ENCODE measurements around the gene KCND1. TPM values are rescaled to one million over a fixed set of nuclear protein-coding genes. Genes with fewer than 3 reads are reported as not detected.

Gene KCND1
- polyA plus RNA-seq, 1 donor from 2014 or later = 3.7 TPM

GRCh38 chrX:48927123-48927522, 44.5 kb downstream of the KCND1 start (continued):
- TF ChIP-seq POLR2AphosphoS5 (IDR thresholded peaks at IDR 0.05) (no peak), SMC3 (conservative IDR thresholded peaks at IDR 0.05; ENCODE audit: poor library complexity) (no peak), MXI1 (conservative IDR thresholded peaks at IDR 0.05; ENCODE audit: poor library complexity, severe bottlenecking) (no peak), TAF1 (IDR thresholded peaks at IDR 0.05; ENCODE audit: low read depth) (no peak)

- Histone ChIP-seq H3K9ac (ENCODE audit: low read length) (no peak overlapping the region), H3K9me2 (ENCODE audit: insufficient read depth, low read length) (no peaks in the 10 kb centered on the region), H3K27me3 (ENCODE audit: insufficient read depth, low read depth, low read length) (no peaks in the 10 kb centered on the region), H3K36me3 (ENCODE audit: insufficient read depth, low read length) (no peaks in the 10 kb centered on the region), H2AFZ (ENCODE audit: low read depth, low read length) (no peak overlapping the region), H3K9me3 (ENCODE audit: low read length) (no peaks in the 10 kb centered on the region), H4K20me1 (ENCODE audit: insufficient read depth) (no peaks in the 10 kb centered on the region), H3F3A (ENCODE audit: insufficient read depth, low read length, poor library complexity, severe bottlenecking) (no peaks in the 10 kb centered on the region), H3K4me3 (ENCODE audit: low read length) (no peak overlapping the region), H3K27ac (ENCODE audit: low read length) (no peak overlapping the region), H3K79me2 (replicated peaks; ENCODE audit: insufficient read depth, low read length) (no peaks in the 10 kb centered on the region), H3K4me2 (ENCODE audit: low read length) (no peak overlapping the region)
- TF ChIP-seq EP300 (conservative IDR thresholded peaks at IDR 0.05; ENCODE audit: poor library complexity, severe bottlenecking) (no peak), EZH2 (IDR thresholded peaks at IDR 0.05; ENCODE audit: borderline replicate concordance, insufficient read depth, low read length, poor library complexity, severe bottlenecking) (no peak), CTCF (IDR thresholded peaks at IDR 0.05; ENCODE audit: poor library complexity, severe bottlenecking) (no peak), RAD21 (conservative IDR thresholded peaks at IDR 0.05) (no peak), MXI1 (conservative IDR thresholded peaks at IDR 0.05; ENCODE audit: poor library complexity, severe bottlenecking) (no peak), SMC3 (conservative IDR thresholded peaks at IDR 0.05; ENCODE audit: poor library complexity) (no peak)
Measured at GRCh38 chrX:48924270-48924669, 47.4 kb downstream of the KCND1 start.

GRCh38 chrX:48923771-48924170, 47.9 kb downstream of the KCND1 start:
- Histone ChIP-seq H3K9me2 (ENCODE audit: insufficient read depth, low read length) (no peaks in the 10 kb centered on the region), H3K9ac (ENCODE audit: low read length) (no peak overlapping the region), H3K36me3 (ENCODE audit: insufficient read depth, low read length) (no peaks in the 10 kb centered on the region), H3K27ac (ENCODE audit: low read length) (no peak overlapping the region), H3K79me2 (replicated peaks; ENCODE audit: insufficient read depth, low read length) (no peaks in the 10 kb centered on the region), H3K4me3 (ENCODE audit: low read length) (no peak overlapping the region), H4K20me1 (ENCODE audit: insufficient read depth) (no peaks in the 10 kb centered on the region), H3F3A (ENCODE audit: insufficient read depth, low read length, poor library complexity, severe bottlenecking) (no peaks in the 10 kb centered on the region), H3K27me3 (ENCODE audit: insufficient read depth, low read depth, low read length) (no peaks in the 10 kb centered on the region), H2AFZ (ENCODE audit: low read depth, low read length) (no peak overlapping the region), H3K4me2 (ENCODE audit: low read length) (no peak overlapping the region), H3K9me3 (ENCODE audit: low read length) (no peaks in the 10 kb centered on the region)
- TF ChIP-seq EP300 (conservative IDR thresholded peaks at IDR 0.05; ENCODE audit: poor library complexity, severe bottlenecking) = no peak
- no peak for TF ChIP-seq SMC3 (conservative IDR thresholded peaks at IDR 0.05; ENCODE audit: poor library complexity)
- no peak for TF ChIP-seq EZH2 (IDR thresholded peaks at IDR 0.05; ENCODE audit: borderline replicate concordance, insufficient read depth, low read length, poor library complexity, severe bottlenecking)
- no peak for TF ChIP-seq RAD21 (conservative IDR thresholded peaks at IDR 0.05)
- no peak for TF ChIP-seq REST (IDR thresholded peaks at IDR 0.05; ENCODE audit: borderline replicate concordance)
- no peak for TF ChIP-seq MXI1 (conservative IDR thresholded peaks at IDR 0.05; ENCODE audit: poor library complexity, severe bottlenecking)
- no peak for TF ChIP-seq CTCF (IDR thresholded peaks at IDR 0.05; ENCODE audit: poor library complexity, severe bottlenecking)
- TF ChIP-seq TAF1 (IDR thresholded peaks at IDR 0.05; ENCODE audit: low read depth) = no peak
- TF ChIP-seq POLR2AphosphoS5 (IDR thresholded peaks at IDR 0.05) = no peak
